Activated T-cell treated with anti-CD3 and anti-CD28 coated beads, Interleukin-2, amount 50 U/mL, for 72 hours (primary cell): ENCODE results near the gene EDEM1. TPM values are rescaled to one million over a fixed set of nuclear protein-coding genes. Genes with fewer than 3 reads are reported as not detected.

Source experiments
- ATAC-seq, 2 donors: fragments of 150-1000 bp; cut with Tn5 transposase; replicated peaks in 1 of 2; 2 replicates each; pipeline ENCODE4 v1.10.0; 2021; ENCODE audit warnings: moderate library complexity in 2 of 2, mild to moderate bottlenecking in 1 of 2
- DNase-seq, 2 donors: peaks; one replicate each; pipeline ENCODE4 v3.0.0; 2021 to 2022; ENCODE audit warnings: mixed read lengths in 1 of 2
- H3K27ac Mint-ChIP-seq: one replicate; pipeline ENCODE4 v1.8.0; 2022; ENCODE audit warnings: mild to moderate bottlenecking, moderate library complexity, mixed read lengths
- H3K27me3 Mint-ChIP-seq: one replicate; pipeline ENCODE4 v1.8.0; 2022; ENCODE audit warnings: low read depth, mixed read lengths
- H3K36me3 Mint-ChIP-seq, 2 donors: one replicate each; pipeline ENCODE4 v1.8.0; 2022; ENCODE audit warnings: mixed read lengths in 2 of 2, mild to moderate bottlenecking in 1 of 2; ENCODE audit not compliant: insufficient read depth in 2 of 2
- H3K4me1 Mint-ChIP-seq: one replicate; pipeline ENCODE4 v1.8.0; 2022; ENCODE audit warnings: low read depth, mixed read lengths
- H3K4me3 Mint-ChIP-seq, 2 donors: one replicate each; pipeline ENCODE4 v1.8.0; 2022; ENCODE audit warnings: mild to moderate bottlenecking in 2 of 2, mixed read lengths in 2 of 2, moderate library complexity in 2 of 2
- H3K9me3 Mint-ChIP-seq, 2 donors: one replicate each; pipeline ENCODE4 v1.8.0; 2022; ENCODE audit warnings: mixed read lengths in 2 of 2
- total RNA-seq, 2 donors: library from RNA; stranded (reverse); gene quantifications; one replicate each; pipeline ENCODE4 v1.2.3, GENCODE V29; 2022

The EDEM1 gene
- total RNA-seq, 2 donors from 2014 or later, result 225 to 272 TPM

DNA sequence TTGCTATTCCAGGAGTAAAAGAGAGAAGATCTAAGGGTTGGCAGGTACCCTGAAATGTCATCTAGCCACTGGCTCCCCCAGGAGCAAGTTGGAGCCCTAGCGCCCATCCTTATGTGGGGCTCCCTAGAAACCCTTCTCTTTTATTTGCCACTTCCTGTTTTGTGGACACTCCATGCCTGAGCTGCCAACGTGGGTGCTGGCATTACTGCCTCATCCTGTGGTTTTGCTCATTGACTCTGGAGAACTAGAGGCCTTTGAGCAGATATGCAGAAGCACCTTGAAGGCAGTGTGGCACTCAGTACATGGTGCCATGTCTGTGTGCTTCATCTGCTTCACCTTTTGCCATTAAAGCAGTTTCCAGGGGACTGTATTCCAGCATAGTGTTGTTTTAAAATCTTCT is 8.1 kb downstream of the EDEM1 start:
- DNase-seq, result peak; percentile 40 to 47
- ATAC-seq, result peak in 1 of 2 donors; percentile 2
- peaks cover 2 to 3% of the 10 kb centered on the region in 2 donors for H3K9me3 Mint-ChIP-seq

DNA sequence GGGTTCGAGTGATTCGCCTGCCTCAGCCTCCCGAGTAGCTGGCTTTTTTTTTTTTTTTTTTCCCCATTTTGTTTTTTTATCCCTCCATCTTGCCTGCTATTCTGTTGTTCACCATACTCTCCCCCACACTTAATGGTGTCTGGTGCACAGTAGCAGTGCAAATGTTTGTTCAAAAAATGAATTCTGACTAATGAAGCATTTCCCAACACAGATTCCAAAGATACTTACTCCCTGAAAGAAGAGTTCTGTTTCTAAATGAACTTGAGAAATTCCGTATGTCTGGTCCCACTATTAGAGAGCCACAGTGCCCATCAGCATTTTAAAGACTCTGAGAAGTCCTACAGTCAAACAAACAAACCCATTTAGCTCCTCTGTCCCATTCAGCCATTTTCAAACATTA is 9.5 kb downstream of the EDEM1 start:
- Mint-ChIP-seq H3K9me3 (peaks cover 2 to 3% of the 10 kb centered on the region in 2 donors), H3K27ac (peak overlapping the region; percentile 100), H3K36me3 (peaks cover 38 to 81% of the 10 kb centered on the region in 2 donors), H3K27me3 (no peaks in the 10 kb centered on the region), H3K4me3 (peak overlapping the region; percentile 83 to 91), H3K4me1 (peaks cover 95% of the 10 kb centered on the region)
- no peak for ATAC-seq
- no peak for DNase-seq

More for the DNA sequence above, 8.1 kb downstream of the EDEM1 start:
- H3K4me1 Mint-ChIP-seq, result peaks cover 95% of the 10 kb centered on the region
- peak overlapping the region; percentile 83 to 91 for H3K4me3 Mint-ChIP-seq
- no peaks in the 10 kb centered on the region for H3K27me3 Mint-ChIP-seq
- peaks cover 39 to 78% of the 10 kb centered on the region in 2 donors for H3K36me3 Mint-ChIP-seq
- peak overlapping the region; percentile 100 for H3K27ac Mint-ChIP-seq

DNA sequence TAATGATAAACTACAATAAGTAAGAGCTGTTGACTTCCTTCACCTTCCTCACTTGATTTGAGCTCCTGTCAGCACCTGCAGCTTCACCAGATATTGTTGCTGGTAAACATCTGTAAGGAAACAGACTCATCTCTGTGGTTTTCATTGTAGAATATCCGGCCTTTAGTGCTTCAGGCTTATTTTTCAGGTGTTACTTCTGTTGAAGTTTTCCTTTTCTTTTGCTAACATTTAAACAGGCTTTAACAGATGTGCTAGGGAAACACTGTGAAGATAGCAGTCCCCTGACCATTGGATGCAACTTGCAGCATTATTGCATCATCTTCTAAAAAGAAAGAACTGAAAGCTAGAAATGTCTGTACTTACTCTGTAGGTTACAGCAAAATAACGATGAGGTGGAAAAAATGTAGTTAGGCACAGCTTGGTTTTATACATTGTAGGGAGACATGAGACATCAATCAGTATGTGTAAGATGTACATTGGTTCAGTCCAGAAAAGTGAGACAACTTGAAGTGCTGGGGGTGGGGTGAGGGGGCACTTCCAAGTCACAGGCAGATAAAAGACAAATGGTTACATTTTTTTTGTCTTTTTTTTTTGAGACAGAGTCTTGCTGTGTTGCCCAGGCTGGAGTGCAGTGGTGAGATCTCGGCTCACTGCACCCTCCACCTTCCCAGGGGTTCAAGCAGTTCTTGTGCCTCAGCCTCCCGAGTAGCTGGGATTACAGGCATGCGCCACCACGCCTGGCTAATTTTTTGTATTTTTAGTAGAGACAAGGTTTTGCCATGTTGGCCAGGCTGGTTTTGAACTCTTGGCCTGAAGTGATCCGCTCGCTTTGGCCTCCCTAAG is 10.2 kb downstream of the EDEM1 start:
- Mint-ChIP-seq H3K4me1 (peaks cover 95% of the 10 kb centered on the region), H3K27me3 (no peaks in the 10 kb centered on the region), H3K27ac (peak overlapping the region; percentile 100), H3K36me3 (peaks cover 38 to 79% of the 10 kb centered on the region in 2 donors), H3K9me3 (peaks cover 2 to 3% of the 10 kb centered on the region in 2 donors), H3K4me3 (peak overlapping the region; percentile 83 to 91)
- peak; percentile 48 to 53 for DNase-seq
- ATAC-seq, result peak; percentile 72 to 75

DNA sequence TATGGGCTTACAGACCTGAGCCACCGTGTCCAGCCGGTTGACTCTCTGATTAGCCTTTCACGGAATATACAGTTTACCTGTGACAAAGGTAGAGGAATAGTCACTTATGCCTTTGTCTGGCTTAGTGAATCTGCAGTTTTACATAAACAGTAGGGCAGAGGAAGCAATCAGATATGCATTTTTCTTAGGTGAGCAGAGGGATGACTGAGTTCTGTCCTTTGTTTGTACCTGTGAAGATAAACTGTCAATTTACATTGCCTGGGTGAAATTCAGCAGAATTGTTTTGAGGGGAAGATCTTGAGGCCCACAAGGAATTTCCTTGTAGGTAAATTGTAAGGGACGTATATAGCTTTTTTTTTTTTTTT is 10.8 kb downstream of the EDEM1 start:
- Mint-ChIP-seq H3K9me3 (peaks cover 2 to 3% of the 10 kb centered on the region in 2 donors), H3K4me3 (peak overlapping the region; percentile 83 to 91), H3K4me1 (peaks cover 95% of the 10 kb centered on the region), H3K36me3 (peaks cover 37 to 81% of the 10 kb centered on the region in 2 donors), H3K27me3 (no peaks in the 10 kb centered on the region), H3K27ac (peak overlapping the region; percentile 100)
- DNase-seq, result no peak
- no peak for ATAC-seq

DNA sequence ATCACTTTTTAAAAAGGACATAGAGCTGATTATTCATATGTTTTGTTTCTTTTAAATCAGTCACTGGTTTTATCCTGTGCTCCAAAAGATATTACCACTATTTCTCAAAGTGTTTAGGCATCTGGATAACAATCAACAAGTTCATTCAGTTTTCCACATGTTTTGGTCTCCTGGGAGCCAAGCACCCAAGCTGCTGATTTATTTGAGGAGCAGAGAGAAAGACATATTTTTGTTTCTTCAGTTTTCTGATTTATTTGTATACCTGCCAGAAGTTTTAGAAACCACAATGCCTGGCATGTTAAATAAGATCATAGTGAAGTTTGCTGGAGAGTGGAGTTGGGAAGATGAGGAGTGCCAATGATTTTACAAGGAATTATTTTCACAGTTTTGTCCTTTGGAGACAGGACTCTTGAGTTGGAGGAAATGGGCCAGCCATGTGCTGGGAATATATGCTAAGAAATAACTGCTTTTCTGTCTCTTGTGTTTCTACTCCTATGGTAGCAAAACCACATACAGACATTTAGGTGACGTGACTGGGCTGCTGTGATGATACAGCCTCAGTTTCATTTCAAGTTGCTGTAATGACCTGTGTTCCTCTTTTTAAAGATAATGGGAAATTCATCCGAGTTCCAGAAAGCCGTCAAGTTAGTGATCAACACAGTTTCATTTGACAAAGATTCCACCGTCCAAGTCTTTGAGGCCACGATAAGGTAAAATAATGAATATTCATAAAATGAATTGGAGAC is 11.7 kb downstream of the EDEM1 start:
- H3K4me1 Mint-ChIP-seq, result peaks cover 89% of the 10 kb centered on the region
- H3K4me3 Mint-ChIP-seq, result peak overlapping the region; percentile 83 to 91
- peaks cover 34 to 77% of the 10 kb centered on the region in 2 donors for H3K36me3 Mint-ChIP-seq
- no peaks in the 10 kb centered on the region for H3K27me3 Mint-ChIP-seq
- H3K9me3 Mint-ChIP-seq, result peaks cover 2 to 3% of the 10 kb centered on the region in 2 donors
- DNase-seq, result peak; percentile 28 to 47
- H3K27ac Mint-ChIP-seq, result peak overlapping the region; percentile 100
- ATAC-seq, result peak in 1 of 2 donors; percentile 10

DNA sequence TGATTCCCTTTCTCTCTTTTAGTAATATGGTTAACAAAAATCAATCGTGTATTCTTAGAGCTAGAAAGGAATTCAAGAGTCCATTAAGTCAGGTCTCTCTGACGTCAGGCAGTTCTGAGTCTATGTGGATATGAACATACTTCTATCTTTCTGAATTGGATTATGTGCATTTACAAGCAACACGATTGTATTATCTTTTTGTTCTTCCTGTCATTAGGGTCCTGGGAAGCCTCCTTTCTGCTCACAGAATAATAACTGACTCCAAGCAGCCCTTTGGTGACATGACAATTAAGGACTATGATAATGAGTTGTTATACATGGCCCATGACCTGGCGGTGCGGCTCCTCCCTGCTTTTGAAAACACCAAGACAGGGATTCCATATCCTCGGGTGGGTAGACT is 14.0 kb downstream of the EDEM1 start:
- Mint-ChIP-seq H3K4me3 (peak overlapping the region in 1 of 2 donors; percentile 18), H3K27me3 (no peaks in the 10 kb centered on the region), H3K36me3 (peaks cover 31 to 77% of the 10 kb centered on the region in 2 donors), H3K9me3 (peaks cover 2 to 3% of the 10 kb centered on the region in 2 donors), H3K4me1 (peaks cover 89% of the 10 kb centered on the region), H3K27ac (peak overlapping the region; percentile 79)
- ATAC-seq, result no peak
- DNase-seq, result no peak

DNA sequence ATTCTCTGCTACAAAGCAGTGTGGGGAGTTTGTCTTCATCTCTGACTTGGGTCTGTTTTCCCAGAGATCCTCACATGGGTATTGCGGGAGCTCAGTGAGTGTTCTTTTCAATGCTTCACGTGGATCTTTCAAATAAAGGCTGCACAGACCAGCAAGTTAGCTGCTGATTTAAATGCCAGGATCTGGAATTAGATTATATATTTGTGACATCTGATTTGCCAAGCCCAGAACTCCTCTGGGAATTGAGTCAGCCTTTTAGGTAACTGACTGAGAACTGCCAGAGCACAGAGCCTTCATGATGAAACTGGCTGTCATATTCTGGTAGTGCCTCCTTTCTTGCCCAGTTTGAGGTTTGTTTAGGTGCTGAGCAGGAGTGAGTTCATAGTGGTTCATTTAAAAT is 14.7 kb downstream of the EDEM1 start:
- ATAC-seq (no peak), DNase-seq (no peak)
- H3K36me3 Mint-ChIP-seq, result peaks cover 27 to 76% of the 10 kb centered on the region in 2 donors
- H3K27ac Mint-ChIP-seq, result peak overlapping the region; percentile 79
- peak overlapping the region in 1 of 2 donors; percentile 18 for H3K4me3 Mint-ChIP-seq
- no peaks in the 10 kb centered on the region for H3K27me3 Mint-ChIP-seq
- peaks cover 0 to 2% of the 10 kb centered on the region in 2 donors for H3K9me3 Mint-ChIP-seq
- H3K4me1 Mint-ChIP-seq, result peaks cover 84% of the 10 kb centered on the region

DNA sequence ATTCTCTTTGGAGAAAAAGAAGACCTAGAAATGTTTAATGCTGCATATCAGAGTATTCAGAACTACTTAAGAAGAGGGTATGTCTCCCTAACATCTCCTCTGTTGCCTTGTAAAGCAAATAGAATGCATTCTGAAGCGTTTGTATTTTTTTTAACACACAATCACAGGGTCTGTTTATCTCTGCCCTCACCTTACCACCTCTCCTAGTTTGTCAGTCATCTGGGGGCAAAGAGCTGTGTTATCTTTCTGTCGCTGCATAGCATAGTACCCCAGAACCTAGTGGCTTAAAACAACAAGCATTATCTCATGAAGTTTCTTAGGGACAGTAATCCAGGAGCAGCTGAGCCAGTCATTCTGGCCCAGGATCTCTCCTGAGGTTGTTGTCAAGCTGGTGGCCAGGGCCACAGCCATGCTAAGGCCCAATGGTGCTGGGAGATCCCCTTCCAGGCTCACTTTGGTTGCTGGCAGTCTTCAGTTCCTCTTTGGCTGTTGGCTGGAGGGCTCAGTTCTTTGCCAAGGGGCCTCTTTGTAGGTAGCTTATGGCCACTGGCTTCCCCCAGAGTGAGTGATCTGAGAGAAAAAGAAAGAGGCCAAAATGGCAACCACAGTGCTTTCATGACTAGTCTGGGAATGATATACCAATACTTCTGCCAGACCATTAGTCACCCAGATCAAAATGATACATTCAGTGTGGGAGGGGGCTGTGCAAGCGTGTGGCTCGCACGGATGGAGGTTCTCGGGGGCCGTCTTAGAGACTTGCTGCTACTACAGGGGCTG is 17.8 kb downstream of the EDEM1 start:
- H3K4me3 Mint-ChIP-seq, result peak overlapping the region; percentile 65 to 73
- H3K27me3 Mint-ChIP-seq, result no peaks in the 10 kb centered on the region
- H3K4me1 Mint-ChIP-seq, result peaks cover 76% of the 10 kb centered on the region
- peak overlapping the region; percentile 90 for H3K27ac Mint-ChIP-seq
- peak; percentile 91 to 92 for ATAC-seq
- H3K36me3 Mint-ChIP-seq, result peaks cover 29 to 75% of the 10 kb centered on the region in 2 donors
- H3K9me3 Mint-ChIP-seq, result no peaks in the 10 kb centered on the region
- peak; percentile 63 to 76 for DNase-seq

DNA sequence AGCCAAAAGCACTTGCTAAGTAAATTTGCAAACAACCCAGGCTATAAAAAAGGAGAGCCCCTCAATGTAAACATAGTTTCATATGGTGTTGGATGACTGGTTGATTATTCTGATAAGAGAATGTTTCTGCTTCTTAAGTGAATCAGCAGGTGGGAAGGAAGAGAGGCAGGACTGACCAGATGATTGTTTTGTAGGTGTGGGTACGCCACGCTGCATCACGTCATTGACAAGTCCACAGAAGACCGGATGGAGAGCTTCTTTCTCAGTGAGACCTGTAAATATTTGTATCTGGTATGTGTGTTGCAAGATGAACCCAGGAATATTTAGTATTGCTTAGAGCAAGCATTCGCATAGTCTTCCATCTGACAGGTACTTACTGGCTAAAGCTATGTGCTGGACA is 23.4 kb downstream of the EDEM1 start:
- no peak for DNase-seq
- no peak overlapping the region for H3K4me3 Mint-ChIP-seq
- H3K27me3 Mint-ChIP-seq, result no peaks in the 10 kb centered on the region
- H3K36me3 Mint-ChIP-seq, result peaks cover 50 to 84% of the 10 kb centered on the region in 2 donors
- peak overlapping the region; percentile 72 for H3K27ac Mint-ChIP-seq
- peaks cover 44% of the 10 kb centered on the region for H3K4me1 Mint-ChIP-seq
- H3K9me3 Mint-ChIP-seq, result no peaks in the 10 kb centered on the region
- ATAC-seq, result no peak

DNA sequence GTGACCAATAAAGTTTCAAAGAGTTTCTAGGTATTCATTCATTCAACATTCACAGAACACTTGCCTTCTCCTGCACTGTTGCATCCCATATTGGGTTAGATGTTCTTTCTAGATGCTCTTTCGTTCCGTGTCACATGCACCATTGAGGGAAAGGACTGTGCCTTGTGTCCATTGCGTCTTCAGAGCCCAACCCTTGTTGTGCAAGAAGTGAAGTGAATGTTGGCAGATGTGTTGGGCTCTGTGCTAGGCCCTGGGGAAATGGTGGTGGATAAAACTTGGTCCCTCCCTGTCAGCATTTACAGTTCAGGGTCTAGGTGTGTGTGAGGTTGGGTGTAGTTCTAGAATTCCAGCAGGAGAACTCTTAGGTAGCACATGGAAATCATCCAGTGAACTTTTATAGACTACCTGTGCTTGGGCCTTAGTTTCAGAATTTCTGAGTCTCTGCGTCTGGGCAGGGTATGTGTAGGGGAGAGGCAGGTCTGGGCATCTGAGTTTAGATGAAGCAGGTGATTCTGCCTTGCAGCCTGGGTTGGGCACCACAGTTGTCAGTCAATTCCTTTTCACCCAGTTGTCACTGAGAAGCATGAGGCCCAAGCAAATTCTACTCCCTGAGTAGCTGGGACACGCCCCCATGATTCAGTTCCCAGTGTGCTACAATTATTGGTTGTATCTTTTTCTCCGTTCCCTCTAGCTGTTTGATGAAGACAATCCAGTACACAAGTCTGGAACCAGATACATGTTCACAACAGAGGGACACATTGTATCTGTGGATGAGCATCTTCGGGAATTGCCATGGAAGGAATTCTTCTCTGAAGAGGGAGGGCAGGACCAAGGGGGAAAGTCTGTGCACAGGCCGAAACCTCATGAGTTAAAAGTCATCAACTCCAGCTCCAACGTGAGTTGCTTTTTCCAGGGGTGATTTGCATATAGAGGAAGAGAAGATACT is 25.4 kb downstream of the EDEM1 start:
- ATAC-seq (peak in 1 of 2 donors; percentile 25), DNase-seq (no peak)
- Mint-ChIP-seq H3K4me3 (no peak overlapping the region), H3K27me3 (no peaks in the 10 kb centered on the region), H3K4me1 (peaks cover 36% of the 10 kb centered on the region), H3K27ac (peak overlapping the region; percentile 79), H3K9me3 (no peaks in the 10 kb centered on the region), H3K36me3 (peaks cover 43 to 77% of the 10 kb centered on the region in 2 donors)

DNA sequence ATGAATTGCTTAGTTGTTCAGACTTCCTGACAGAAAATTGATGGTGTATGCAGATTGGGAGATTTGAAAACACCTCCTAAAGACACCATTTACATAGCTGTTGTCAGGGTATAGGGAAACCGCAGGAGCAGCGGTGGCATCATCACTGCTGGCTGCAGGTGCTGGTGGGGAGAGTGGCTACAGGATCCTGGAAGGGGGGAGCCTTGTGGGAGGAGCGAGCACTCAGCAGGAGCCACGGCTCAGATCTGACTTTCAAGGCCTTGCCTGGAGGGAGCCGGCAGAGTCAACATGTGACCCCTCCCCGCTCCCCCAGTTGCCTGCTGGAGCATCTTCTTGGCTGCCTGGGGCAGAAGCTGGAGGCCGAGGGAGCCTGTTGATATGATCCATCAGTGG is 26.1 kb downstream of the EDEM1 start:
- ATAC-seq (no peak), DNase-seq (no peak)
- H3K27me3 Mint-ChIP-seq, result no peaks in the 10 kb centered on the region
- peaks cover 32% of the 10 kb centered on the region for H3K4me1 Mint-ChIP-seq
- no peak overlapping the region for H3K4me3 Mint-ChIP-seq
- H3K9me3 Mint-ChIP-seq, result no peaks in the 10 kb centered on the region
- peak overlapping the region; percentile 79 for H3K27ac Mint-ChIP-seq
- peaks cover 37 to 73% of the 10 kb centered on the region in 2 donors for H3K36me3 Mint-ChIP-seq

DNA sequence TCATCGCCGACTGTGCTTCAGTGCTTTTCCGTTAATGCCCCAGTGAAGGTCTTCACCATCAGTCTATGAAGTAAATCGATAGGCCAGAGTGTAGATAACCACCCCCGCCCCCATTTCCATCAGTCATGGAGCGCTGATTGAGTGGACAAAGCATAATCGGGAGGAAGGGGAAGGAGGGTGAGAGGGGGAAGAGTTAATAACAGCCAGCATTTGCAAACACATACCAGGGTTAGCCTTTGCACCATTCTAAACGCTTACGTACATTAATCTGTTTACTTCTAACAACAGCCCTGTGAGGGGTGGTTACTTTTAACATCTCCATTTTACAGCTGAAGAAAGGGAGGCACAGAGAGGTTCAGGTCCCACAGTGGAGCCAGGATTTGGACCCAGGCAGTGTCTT is 26.8 kb downstream of the EDEM1 start:
- Mint-ChIP-seq H3K9me3 (no peaks in the 10 kb centered on the region), H3K27me3 (no peaks in the 10 kb centered on the region), H3K4me1 (peaks cover 28% of the 10 kb centered on the region), H3K36me3 (peaks cover 35 to 71% of the 10 kb centered on the region in 2 donors), H3K4me3 (no peak overlapping the region), H3K27ac (no peak overlapping the region)
- DNase-seq, result no peak
- no peak for ATAC-seq
